Superior temporal gyrus (tissue), 1 donor: ENCODE results near the gene APOBEC3B.
"Not testable (repeated sequence)": the region's sequence is repeated elsewhere in the genome, so short reads cannot be mapped to it uniquely, and the experiment has no call there.

Experiments used
- DNase-seq: peaks from one replicate; pipeline ENCODE4 v3.0.0-alpha.2; 2016; ENCODE audit errors: extremely low spot score

APOBEC3B gene

GRCh38 chr22:38981992-38982927, at the start of gene APOBEC3B:
TSS of gene APOBEC3B (plus strand) at chr22:38982347. CDS start at chr22:38982454, 107 bp downstream.
- DNase-seq = peak; percentile 55

- no peak for DNase-seq
These were observed 47.1 kb upstream of the APOBEC3B start for GRCh38 chr22:38935023-38935422.

- no peak for DNase-seq
These were observed 46.5 kb upstream of the APOBEC3B start for GRCh38 chr22:38935616-38936015.

GRCh38 chr22:38936562-38936961, 45.6 kb upstream of the APOBEC3B start:
- no peak for DNase-seq

- DNase-seq = no peak
These were observed 45.1 kb upstream of the APOBEC3B start for GRCh38 chr22:38937036-38937435.

- DNase-seq = no peak
These were observed 44.6 kb upstream of the APOBEC3B start for GRCh38 chr22:38937541-38937940.

- no peak for DNase-seq
These were observed 43.9 kb upstream of the APOBEC3B start for GRCh38 chr22:38938221-38938620.

- no peak for DNase-seq
These were observed 43.2 kb upstream of the APOBEC3B start for GRCh38 chr22:38938925-38939324.

- no peak for DNase-seq
These were observed 41.2 kb upstream of the APOBEC3B start for GRCh38 chr22:38940811-38941384.

- no peak for DNase-seq
These were observed 40.6 kb upstream of the APOBEC3B start for GRCh38 chr22:38941488-38941987.

GRCh38 chr22:38942702-38943101, 39.4 kb upstream of the APOBEC3B start:
- no peak for DNase-seq

- DNase-seq = no peak
These were observed 38.9 kb upstream of the APOBEC3B start for GRCh38 chr22:38943201-38943600.

GRCh38 chr22:38943882-38944281, 38.3 kb upstream of the APOBEC3B start:
- no peak for DNase-seq

- no peak for DNase-seq
These were observed 37.5 kb upstream of the APOBEC3B start for GRCh38 chr22:38944653-38945052.

GRCh38 chr22:38945706-38946338, 36.3 kb upstream of the APOBEC3B start:
- not testable (repeated sequence) for DNase-seq

GRCh38 chr22:38946771-38947170, 35.4 kb upstream of the APOBEC3B start:
- DNase-seq = no peak

GRCh38 chr22:38947321-38948140, 34.6 kb upstream of the APOBEC3B start:
- no peak for DNase-seq

GRCh38 chr22:38948181-38948940, 33.8 kb upstream of the APOBEC3B start:
- DNase-seq = no peak

GRCh38 chr22:38949889-38950405, 32.2 kb upstream of the APOBEC3B start:
- no peak for DNase-seq

GRCh38 chr22:38950527-38951295, 31.4 kb upstream of the APOBEC3B start:
- DNase-seq = no peak
